Ishikawa (cell line): Measurements from ENCODE around the gene GTPBP1.

ENCODE experiments used
- CEBPB ChIP-seq: IDR thresholded peaks from 2 replicates; pipeline ENCODE4 v1.6.1; 2012
- CREB1 ChIP-seq: IDR thresholded peaks from 2 replicates; pipeline ENCODE4 v1.6.1; 2012; ENCODE audit warnings: low read depth
- EP300 ChIP-seq: IDR thresholded peaks from 2 replicates; pipeline ENCODE4 v1.6.1; 2012; ENCODE audit warnings: borderline replicate concordance
- TAF1 ChIP-seq: IDR thresholded peaks from 2 replicates; pipeline ENCODE4 v1.6.1; 2012; ENCODE audit warnings: low read depth, mild to moderate bottlenecking
- YY1 ChIP-seq: IDR thresholded peaks from 2 replicates; pipeline ENCODE4 v1.6.1; 2012; ENCODE audit warnings: low read depth
- TF ChIP-seq, protein P1 (sequence below): IDR thresholded peaks from 2 replicates; pipeline ENCODE4 v1.6.1; 2012
- TF ChIP-seq, protein P2 (sequence below): IDR thresholded peaks from 2 replicates; pipeline ENCODE4 v1.6.1; 2012; ENCODE audit warnings: low read depth, mild to moderate bottlenecking

DNA sequence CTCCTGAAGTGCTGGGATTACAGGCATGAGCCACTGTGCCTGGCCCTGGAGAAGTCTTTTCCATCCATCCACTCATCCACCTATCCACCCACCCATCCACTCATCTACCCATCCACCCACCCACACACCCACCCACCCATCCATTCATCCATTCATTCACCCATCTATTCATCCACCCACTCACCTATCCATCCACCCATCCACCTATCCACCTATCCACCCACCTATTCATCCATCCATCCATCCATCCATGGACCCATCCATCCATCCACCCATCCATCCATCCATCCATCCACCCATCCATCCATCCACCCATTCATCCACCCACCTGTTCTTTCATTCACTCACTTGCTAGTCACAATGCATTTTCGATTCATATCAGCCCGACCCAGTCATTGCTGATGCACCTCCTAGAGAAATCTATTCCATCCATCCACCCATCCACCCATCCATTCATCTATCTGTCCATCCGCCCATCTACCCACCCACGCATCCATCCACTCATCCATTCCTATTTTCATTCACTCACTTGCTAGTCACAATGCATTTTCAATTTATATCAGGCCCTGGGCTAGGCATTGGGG, 67.7 kb downstream of the GTPBP1 start:
- TF ChIP-seq, protein P1, sequence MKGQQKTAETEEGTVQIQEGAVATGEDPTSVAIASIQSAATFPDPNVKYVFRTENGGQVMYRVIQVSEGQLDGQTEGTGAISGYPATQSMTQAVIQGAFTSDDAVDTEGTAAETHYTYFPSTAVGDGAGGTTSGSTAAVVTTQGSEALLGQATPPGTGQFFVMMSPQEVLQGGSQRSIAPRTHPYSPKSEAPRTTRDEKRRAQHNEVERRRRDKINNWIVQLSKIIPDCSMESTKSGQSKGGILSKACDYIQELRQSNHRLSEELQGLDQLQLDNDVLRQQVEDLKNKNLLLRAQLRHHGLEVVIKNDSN, result no peak
- no peak for TF ChIP-seq CREB1
- no peak for TF ChIP-seq CEBPB
- no peak for TF ChIP-seq TAF1
- TF ChIP-seq YY1, result no peak
- TF ChIP-seq, protein P2, sequence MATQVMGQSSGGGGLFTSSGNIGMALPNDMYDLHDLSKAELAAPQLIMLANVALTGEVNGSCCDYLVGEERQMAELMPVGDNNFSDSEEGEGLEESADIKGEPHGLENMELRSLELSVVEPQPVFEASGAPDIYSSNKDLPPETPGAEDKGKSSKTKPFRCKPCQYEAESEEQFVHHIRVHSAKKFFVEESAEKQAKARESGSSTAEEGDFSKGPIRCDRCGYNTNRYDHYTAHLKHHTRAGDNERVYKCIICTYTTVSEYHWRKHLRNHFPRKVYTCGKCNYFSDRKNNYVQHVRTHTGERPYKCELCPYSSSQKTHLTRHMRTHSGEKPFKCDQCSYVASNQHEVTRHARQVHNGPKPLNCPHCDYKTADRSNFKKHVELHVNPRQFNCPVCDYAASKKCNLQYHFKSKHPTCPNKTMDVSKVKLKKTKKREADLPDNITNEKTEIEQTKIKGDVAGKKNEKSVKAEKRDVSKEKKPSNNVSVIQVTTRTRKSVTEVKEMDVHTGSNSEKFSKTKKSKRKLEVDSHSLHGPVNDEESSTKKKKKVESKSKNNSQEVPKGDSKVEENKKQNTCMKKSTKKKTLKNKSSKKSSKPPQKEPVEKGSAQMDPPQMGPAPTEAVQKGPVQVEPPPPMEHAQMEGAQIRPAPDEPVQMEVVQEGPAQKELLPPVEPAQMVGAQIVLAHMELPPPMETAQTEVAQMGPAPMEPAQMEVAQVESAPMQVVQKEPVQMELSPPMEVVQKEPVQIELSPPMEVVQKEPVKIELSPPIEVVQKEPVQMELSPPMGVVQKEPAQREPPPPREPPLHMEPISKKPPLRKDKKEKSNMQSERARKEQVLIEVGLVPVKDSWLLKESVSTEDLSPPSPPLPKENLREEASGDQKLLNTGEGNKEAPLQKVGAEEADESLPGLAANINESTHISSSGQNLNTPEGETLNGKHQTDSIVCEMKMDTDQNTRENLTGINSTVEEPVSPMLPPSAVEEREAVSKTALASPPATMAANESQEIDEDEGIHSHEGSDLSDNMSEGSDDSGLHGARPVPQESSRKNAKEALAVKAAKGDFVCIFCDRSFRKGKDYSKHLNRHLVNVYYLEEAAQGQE, result no peak
- TF ChIP-seq EP300, result no peak
